HG03039 (cell line): ENCODE results near the gene OGG1.

Source experiments
- ATAC-seq: cut with Tn5 transposase; IDR thresholded peaks from one replicate; pipeline ENCODE4 v1.9.1; 2021; ENCODE audit warnings: mild to moderate bottlenecking, moderate library complexity; ENCODE audit not compliant: unreplicated experiment

Gene OGG1

GRCh38 chr3:9781978-9782603 lies 32.3 kb downstream of the OGG1 start:
- ATAC-seq, result no peak

GRCh38 chr3:9782770-9783169 lies 33.0 kb downstream of the OGG1 start:
- ATAC-seq, result no peak

- ATAC-seq, result no peak
Observed at GRCh38 chr3:9783954-9784353, 34.2 kb downstream of the OGG1 start.

- ATAC-seq, result no peak
Observed at GRCh38 chr3:9784965-9785364, 35.2 kb downstream of the OGG1 start.

GRCh38 chr3:9785602-9786001 lies 35.9 kb downstream of the OGG1 start:
- no peak for ATAC-seq

- ATAC-seq, result no peak
Observed at GRCh38 chr3:9786209-9786739, 36.5 kb downstream of the OGG1 start.

GRCh38 chr3:9786825-9787669 lies 37.3 kb downstream of the OGG1 start:
- ATAC-seq, result no peak

- ATAC-seq, result no peak
Observed at GRCh38 chr3:9787714-9788113, 38.0 kb downstream of the OGG1 start.

GRCh38 chr3:9791127-9791526 lies 41.4 kb downstream of the OGG1 start:
- no peak for ATAC-seq

- no peak for ATAC-seq
Observed at GRCh38 chr3:9791790-9792404, 42.1 kb downstream of the OGG1 start.

- ATAC-seq, result peak; percentile 77
Observed at GRCh38 chr3:9792405-9793160, 42.8 kb downstream of the OGG1 start, which contains the start of the genes ARPC4 and TADA3. TSS of gene ARPC4 (plus strand) at chr3:9793082. CDS start at chr3:9793122, 40 bp downstream. TSS of gene TADA3 (minus strand) at chr3:9792473. CDS start at chr3:9791466, 1,007 bp downstream.

- ATAC-seq, result no peak
Observed at GRCh38 chr3:9793161-9793781, 43.5 kb downstream of the OGG1 start.

- no peak for ATAC-seq
Observed at GRCh38 chr3:9794400-9794799, 44.6 kb downstream of the OGG1 start.

- ATAC-seq, result no peak
Observed at GRCh38 chr3:9795207-9795606, 45.5 kb downstream of the OGG1 start.

GRCh38 chr3:9797196-9797945 lies 47.6 kb downstream of the OGG1 start:
- ATAC-seq, result no peak

GRCh38 chr3:9800529-9800928 lies 50.8 kb downstream of the OGG1 start:
- no peak for ATAC-seq

GRCh38 chr3:9803494-9803893 lies 53.7 kb downstream of the OGG1 start:
- ATAC-seq, result no peak

- no peak for ATAC-seq
Observed at GRCh38 chr3:9804996-9805395, 55.2 kb downstream of the OGG1 start.

- no peak for ATAC-seq
Observed at GRCh38 chr3:9806137-9806536, 56.4 kb downstream of the OGG1 start.
